T-helper 1 cell (primary cell): ENCODE data around the gene PTPRN2.
"Not testable (repeated sequence)": the region's sequence is repeated elsewhere in the genome, so short reads cannot be mapped to it uniquely, and the experiment has no call there.

Source experiments
- DNase-seq, 5 donors: peaks; one replicate each; pipeline ENCODE4 v3.0.0-alpha.2; 2012 to 2020

PTPRN2 gene

GRCh38 chr7:158054611-158055010, 533.0 kb downstream of the PTPRN2 start:
- DNase-seq = no peak

GRCh38 chr7:158054081-158054480, 533.5 kb downstream of the PTPRN2 start:
- DNase-seq = no peak

- no peak for DNase-seq
These were observed 534.3 kb downstream of the PTPRN2 start for GRCh38 chr7:158053183-158053915.

GRCh38 chr7:158052381-158053060, 535.1 kb downstream of the PTPRN2 start:
- no peak for DNase-seq

- no peak for DNase-seq
These were observed 535.8 kb downstream of the PTPRN2 start for GRCh38 chr7:158051776-158052175.

- no peak for DNase-seq
These were observed 536.5 kb downstream of the PTPRN2 start for GRCh38 chr7:158050978-158051651.

- DNase-seq = no peak
These were observed 537.1 kb downstream of the PTPRN2 start for GRCh38 chr7:158050441-158050977.

GRCh38 chr7:158049271-158049670, 538.4 kb downstream of the PTPRN2 start:
- no peak for DNase-seq

- no peak for DNase-seq
These were observed 539.1 kb downstream of the PTPRN2 start for GRCh38 chr7:158048569-158048968.

- no peak for DNase-seq
These were observed 540.1 kb downstream of the PTPRN2 start for GRCh38 chr7:158047391-158048059.

- not testable (repeated sequence) for DNase-seq
These were observed 541.4 kb downstream of the PTPRN2 start for GRCh38 chr7:158046246-158046645.

GRCh38 chr7:158044482-158044823, 543.2 kb downstream of the PTPRN2 start:
- DNase-seq = no peak

GRCh38 chr7:158043551-158044481, 543.8 kb downstream of the PTPRN2 start:
- DNase-seq = no peak

GRCh38 chr7:158042156-158042880, 545.3 kb downstream of the PTPRN2 start:
- DNase-seq = no peak

GRCh38 chr7:158040199-158040598, 547.4 kb downstream of the PTPRN2 start:
- no peak for DNase-seq

- DNase-seq = no peak
These were observed 548.4 kb downstream of the PTPRN2 start for GRCh38 chr7:158039270-158039669.

GRCh38 chr7:158037211-158037610, 550.4 kb downstream of the PTPRN2 start:
- no peak for DNase-seq

- DNase-seq = no peak
These were observed 552.3 kb downstream of the PTPRN2 start for GRCh38 chr7:158035343-158035742.

- no peak for DNase-seq
These were observed 553.1 kb downstream of the PTPRN2 start for GRCh38 chr7:158034571-158034970.

GRCh38 chr7:158033925-158034324, 553.7 kb downstream of the PTPRN2 start:
- DNase-seq = not testable (repeated sequence)

- no peak for DNase-seq
These were observed 554.4 kb downstream of the PTPRN2 start for GRCh38 chr7:158033196-158033595.
